Trophoblast cell (in vitro differentiated cells and primary cell): ENCODE results near the gene PLPP1.

ENCODE experiments used
- DNase-seq, 2 donors: peaks; one replicate each; pipeline ENCODE4 v3.0.0-alpha.2; 2016
- H2AFZ ChIP-seq: 2 replicates; pipeline ENCODE4 v1.6.1; 2013; ENCODE audit warnings: low read length, moderate library complexity, mild to moderate bottlenecking; ENCODE audit not compliant: insufficient read depth, poor library complexity
- H2AK5ac ChIP-seq: 2 replicates; pipeline ENCODE4 v1.6.1; 2013; ENCODE audit warnings: mild to moderate bottlenecking, low read length
- H2BK120ac ChIP-seq: 2 replicates; pipeline ENCODE4 v1.6.1; 2013; ENCODE audit warnings: low read length, mild to moderate bottlenecking, moderate library complexity; ENCODE audit not compliant: insufficient read depth, poor library complexity
- H2BK12ac ChIP-seq: 2 replicates; pipeline ENCODE4 v1.6.1; 2013; ENCODE audit warnings: mild to moderate bottlenecking, low read length, moderate library complexity
- H2BK5ac ChIP-seq: 2 replicates; pipeline ENCODE4 v1.6.1; 2013; ENCODE audit warnings: low read length, low read depth, moderate library complexity, mild to moderate bottlenecking; ENCODE audit not compliant: poor library complexity
- H3K14ac ChIP-seq: 2 replicates; pipeline ENCODE4 v1.6.1; 2013; ENCODE audit warnings: mild to moderate bottlenecking, low read length
- H3K18ac ChIP-seq: 2 replicates; pipeline ENCODE4 v1.6.1; 2013; ENCODE audit warnings: mild to moderate bottlenecking, low read length
- H3K23ac ChIP-seq: 2 replicates; pipeline ENCODE4 v1.6.1; 2013; ENCODE audit warnings: low read length
- H3K27ac ChIP-seq: 2 replicates; pipeline ENCODE4 v1.5.1; 2013; ENCODE audit warnings: low read depth, mild to moderate bottlenecking, inconsistent platforms, low read length, moderate library complexity
- H3K27me3 ChIP-seq: 2 replicates; pipeline ENCODE4 v1.6.1; 2013; ENCODE audit warnings: inconsistent platforms, mild to moderate bottlenecking, low read length, moderate library complexity; ENCODE audit not compliant: insufficient read depth
- H3K36me3 ChIP-seq, 2 experiments: 1 replicate in 1 of 2; 2 replicates in 1 of 2; pipeline ENCODE4 v1.6.1; 2013; ENCODE audit warnings: low read length in 2 of 2, mild to moderate bottlenecking in 2 of 2, moderate library complexity in 1 of 2; ENCODE audit not compliant: insufficient read depth in 2 of 2, control insufficient read depth in 1 of 2
- H3K4ac ChIP-seq: 2 replicates; pipeline ENCODE4 v1.6.1; 2013; ENCODE audit warnings: low read depth, mild to moderate bottlenecking, low read length, moderate library complexity
- H3K4me1 ChIP-seq, 2 experiments: 1 replicate in 1 of 2; 2 replicates in 1 of 2; pipeline ENCODE4 v1.6.1; 2013; ENCODE audit warnings: low read length in 2 of 2, mild to moderate bottlenecking in 2 of 2, moderate library complexity in 1 of 2; ENCODE audit not compliant: insufficient read depth in 2 of 2, control insufficient read depth in 1 of 2
- H3K4me2 ChIP-seq: 2 replicates; pipeline ENCODE4 v1.6.1; 2013; ENCODE audit warnings: inconsistent platforms, mild to moderate bottlenecking, low read length, moderate library complexity
- H3K4me3 ChIP-seq: 2 replicates; pipeline ENCODE4 v1.5.1; 2013; ENCODE audit warnings: mild to moderate bottlenecking, low read depth, low read length, inconsistent platforms
- H3K79me1 ChIP-seq: one replicate; pipeline ENCODE4 v1.6.1; 2013; ENCODE audit warnings: low read length
- H3K79me2 ChIP-seq: 2 replicates; pipeline ENCODE4 v1.6.1; 2013; ENCODE audit warnings: low read length, mild to moderate bottlenecking; ENCODE audit not compliant: control insufficient read depth, insufficient read depth, poor library complexity
- H3K9ac ChIP-seq: 2 replicates; pipeline ENCODE4 v1.6.1; 2013; ENCODE audit warnings: mild to moderate bottlenecking, low read length
- H3K9me3 ChIP-seq: 2 replicates; pipeline ENCODE4 v1.6.1; 2013; ENCODE audit warnings: low read depth, mild to moderate bottlenecking, control low read depth, inconsistent platforms, low read length; ENCODE audit not compliant: insufficient read depth
- H4K12ac ChIP-seq: 2 replicates; pipeline ENCODE4 v1.6.1; 2013; ENCODE audit warnings: low read depth, mild to moderate bottlenecking, low read length, moderate library complexity
- H4K8ac ChIP-seq: 2 replicates; pipeline ENCODE4 v1.6.1; 2013; ENCODE audit warnings: low read depth, mild to moderate bottlenecking, low read length, moderate library complexity
- H4K91ac ChIP-seq: one replicate; pipeline ENCODE4 v1.6.1; 2013; ENCODE audit warnings: low read depth, mild to moderate bottlenecking, low read length, moderate library complexity
- WGBS: extraction: QIAGEN DNeasy Blood & Tissue Kit; methylation state at CpG from one replicate; pipeline ENCODE4 v1.1.7; 2013; ENCODE audit warnings: missing lambda C conversion rate; ENCODE audit not compliant: insufficient read length, insufficient coverage; ENCODE audit errors: extremely low coverage; 5-methylcytosine and 5-hydroxymethylcytosine counted together

PLPP1 gene

DNA sequence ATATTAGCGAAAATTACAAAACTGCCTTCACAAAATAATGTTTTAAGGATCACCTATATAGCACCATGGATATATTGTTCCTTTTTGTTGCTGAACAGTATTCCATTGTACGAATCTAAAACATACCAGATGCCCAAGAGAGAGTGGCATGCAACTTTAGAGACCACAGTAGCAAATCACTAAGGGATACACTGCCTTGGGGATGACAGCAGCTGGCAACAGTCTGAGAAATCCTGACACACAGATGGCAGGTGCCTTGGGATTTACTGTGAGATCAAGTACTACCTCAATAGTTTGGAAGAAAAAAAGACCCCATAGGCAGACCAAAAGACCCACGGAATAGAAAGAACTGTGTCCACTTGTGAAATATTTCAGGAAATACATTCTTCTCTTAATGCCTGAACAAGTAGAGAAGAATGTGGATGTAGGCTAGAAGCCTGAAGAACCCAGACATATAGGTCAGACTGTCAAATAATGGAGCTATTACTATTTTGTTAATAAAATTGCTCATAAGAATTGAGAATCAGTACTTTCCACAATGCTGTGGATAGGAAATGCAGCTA lies 53.4 kb downstream of the PLPP1 start:
- no peak overlapping the region for H4K91ac ChIP-seq
- H3K9me3 ChIP-seq = no peaks in the 10 kb centered on the region
- no peaks in the 10 kb centered on the region for H3K27me3 ChIP-seq
- H3K79me1 ChIP-seq = no peaks in the 10 kb centered on the region
- H3K36me3 ChIP-seq = no peaks in the 10 kb centered on the region
- H2BK12ac ChIP-seq = no peak overlapping the region
- no peak overlapping the region for H3K18ac ChIP-seq
- H2BK120ac ChIP-seq = no peak overlapping the region
- no peak overlapping the region for H2AK5ac ChIP-seq
- no peak overlapping the region for H3K23ac ChIP-seq
- no peak overlapping the region for H2AFZ ChIP-seq
- no peak overlapping the region for H3K4ac ChIP-seq
- H2BK5ac ChIP-seq = no peak overlapping the region
- H3K4me3 ChIP-seq = no peak overlapping the region
- H4K12ac ChIP-seq = no peak overlapping the region
- WGBS = no CpG with 5 or more reads among the region's 3 CpGs
- DNase-seq = no peak
- H3K14ac ChIP-seq = no peak overlapping the region
- no peak overlapping the region for H3K9ac ChIP-seq
- no peak overlapping the region for H3K4me2 ChIP-seq
- no peak overlapping the region for H3K27ac ChIP-seq
- peaks cover 0 to 2% of the 10 kb centered on the region in 2 experiments for H3K4me1 ChIP-seq
- H4K8ac ChIP-seq = no peak overlapping the region
- H3K79me2 ChIP-seq = peaks cover 1% of the 10 kb centered on the region

DNA sequence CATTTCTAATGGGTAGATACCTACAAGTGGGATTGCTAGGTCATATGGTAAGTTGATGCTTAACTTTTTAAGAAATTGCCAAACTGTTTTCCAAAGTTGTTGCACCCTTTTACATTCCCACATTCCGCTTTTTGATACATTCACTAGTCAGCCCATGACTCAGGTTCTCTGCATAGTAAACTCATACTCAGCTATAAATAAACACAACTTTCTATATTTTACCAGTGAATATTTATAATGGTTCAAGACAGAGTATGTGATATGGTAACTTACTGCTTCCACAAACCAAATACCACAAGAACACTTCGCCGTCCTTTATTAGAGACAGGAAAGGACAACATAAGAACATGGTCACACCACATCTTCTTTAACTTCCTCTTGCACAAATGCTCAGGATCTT lies 54.0 kb downstream of the PLPP1 start:
- H3K18ac ChIP-seq = no peak overlapping the region

DNA sequence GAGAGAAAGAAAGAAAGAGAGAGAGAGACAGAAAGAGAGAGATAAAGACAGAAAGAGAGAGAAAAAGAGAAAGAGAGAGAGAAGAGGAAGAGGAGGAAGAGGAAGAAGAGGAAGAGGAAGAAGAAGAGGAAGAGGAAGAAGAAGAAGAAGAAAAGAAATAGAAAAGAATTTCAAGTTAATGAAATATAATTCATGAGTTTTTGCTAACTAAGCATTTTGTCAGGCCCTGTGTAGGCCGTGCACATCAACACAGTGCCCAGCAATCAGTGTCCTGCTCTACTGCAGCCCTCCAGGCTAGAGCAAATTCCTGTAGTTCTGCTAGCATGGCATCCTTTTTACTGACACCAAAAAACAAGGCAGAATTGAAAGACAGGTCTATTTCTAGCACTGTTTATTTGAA lies 62.1 kb downstream of the PLPP1 start:
- Histone ChIP-seq H3K79me1 (no peaks in the 10 kb centered on the region), H3K4me1 (no peaks in the 10 kb centered on the region), H3K36me3 (peaks cover 5 to 9% of the 10 kb centered on the region in 2 experiments), H2AK5ac (no peak overlapping the region), H3K27ac (no peak overlapping the region), H2AFZ (no peak overlapping the region), H4K91ac (no peak overlapping the region), H4K12ac (no peak overlapping the region), H3K27me3 (no peaks in the 10 kb centered on the region), H4K8ac (no peak overlapping the region), H3K79me2 (no peaks in the 10 kb centered on the region), H3K4me2 (no peak overlapping the region), H2BK5ac (no peak overlapping the region), H3K9me3 (no peaks in the 10 kb centered on the region), H3K18ac (no peak overlapping the region), H3K4me3 (no peak overlapping the region), H3K23ac (no peak overlapping the region), H3K14ac (no peak overlapping the region), H3K9ac (no peak overlapping the region), H2BK12ac (no peak overlapping the region), H3K4ac (no peak overlapping the region), H2BK120ac (no peak overlapping the region)
- no CpG with 5 or more reads among the region's 1 CpG for WGBS
- no peak for DNase-seq

More for the DNA sequence above, 54.0 kb downstream of the PLPP1 start:
- H3K79me1 ChIP-seq = no peaks in the 10 kb centered on the region
- no peak overlapping the region for H2BK12ac ChIP-seq
- H2BK5ac ChIP-seq = no peak overlapping the region
- H3K23ac ChIP-seq = no peak overlapping the region
- H3K14ac ChIP-seq = no peak overlapping the region
- no peaks in the 10 kb centered on the region for H3K36me3 ChIP-seq
- no peak overlapping the region for H3K27ac ChIP-seq
- H3K4me1 ChIP-seq = peaks cover 0 to 2% of the 10 kb centered on the region in 2 experiments
- H3K9me3 ChIP-seq = no peaks in the 10 kb centered on the region
- H2AK5ac ChIP-seq = no peak overlapping the region
- H4K91ac ChIP-seq = no peak overlapping the region
- no peak overlapping the region for H3K4ac ChIP-seq
- whole genome bisulfite sequencing = no CpG with 5 or more reads among the region's 3 CpGs
- H4K12ac ChIP-seq = no peak overlapping the region
- no peak overlapping the region for H2BK120ac ChIP-seq
- H2AFZ ChIP-seq = no peak overlapping the region
- no peak overlapping the region for H4K8ac ChIP-seq
- no peak for DNase-seq
- peaks cover 1% of the 10 kb centered on the region for H3K79me2 ChIP-seq
- H3K9ac ChIP-seq = no peak overlapping the region
- H3K4me3 ChIP-seq = no peak overlapping the region
- H3K27me3 ChIP-seq = no peaks in the 10 kb centered on the region
- no peak overlapping the region for H3K4me2 ChIP-seq

DNA sequence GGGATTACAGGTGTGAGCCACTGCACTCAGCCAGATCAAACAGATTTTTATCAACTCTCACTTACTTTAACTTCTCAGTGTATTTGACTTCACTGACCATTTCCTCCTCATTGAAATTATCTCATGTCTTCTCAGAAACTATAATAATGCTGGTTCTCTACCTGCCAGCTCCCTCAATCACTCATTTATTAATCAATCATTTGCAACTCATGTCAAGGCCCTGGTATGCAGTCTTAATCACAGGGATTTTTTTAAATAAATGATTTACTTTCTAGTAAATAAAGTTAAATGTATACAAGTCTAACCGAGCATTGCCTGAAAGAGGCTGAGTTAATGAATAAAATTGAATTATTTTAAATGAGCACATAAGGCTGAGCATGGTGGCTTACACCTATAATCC lies 63.3 kb downstream of the PLPP1 start:
- Histone ChIP-seq H3K9ac (no peak overlapping the region), H4K8ac (no peak overlapping the region), H2BK120ac (no peak overlapping the region), H3K4ac (no peak overlapping the region), H4K12ac (no peak overlapping the region), H3K4me2 (no peak overlapping the region), H3K36me3 (peaks cover 8 to 9% of the 10 kb centered on the region in 2 experiments), H3K9me3 (no peaks in the 10 kb centered on the region), H3K27me3 (no peaks in the 10 kb centered on the region), H3K79me2 (no peaks in the 10 kb centered on the region), H2AK5ac (no peak overlapping the region), H4K91ac (no peak overlapping the region), H3K27ac (no peak overlapping the region), H3K18ac (no peak overlapping the region), H2BK5ac (no peak overlapping the region), H3K23ac (no peak overlapping the region), H2BK12ac (no peak overlapping the region), H2AFZ (no peak overlapping the region), H3K4me1 (no peaks in the 10 kb centered on the region), H3K4me3 (no peak overlapping the region), H3K14ac (no peak overlapping the region), H3K79me1 (no peaks in the 10 kb centered on the region)
- no peak for DNase-seq
- WGBS = no CpG with 5 or more reads among the region's 1 CpG
